Measurements from ENCODE around the gene ZC3H7A. TPM values are rescaled to one million over a fixed set of nuclear protein-coding genes. Genes with fewer than 3 reads are reported as not detected.

Gene ZC3H7A
- total RNA-seq, 1 experiment from 2014 or later = 22.7 TPM

Other genes with a start within 250 kb of the ZC3H7A start
- gene LITAF, start 210.3 kb downstream of the ZC3H7A start, total RNA-seq (2014; rRNA removed; shearing (Covaris generic)) = 22.9 and 33.4 TPM in 2 replicates
- 1.4 and 3.5 TPM in 2 replicates for gene SNN, start 128.8 kb downstream of the ZC3H7A start, total RNA-seq (2014; rRNA removed; shearing (Covaris generic))
- 15.8 and 22.5 TPM in 2 replicates for gene TXNDC11, start 54.4 kb downstream of the ZC3H7A start, total RNA-seq (2014; rRNA removed; shearing (Covaris generic))
- 270 and 395 TPM in 2 replicates for gene RSL1D1, start 54.3 kb upstream of the ZC3H7A start, total RNA-seq (2014; rRNA removed; shearing (Covaris generic))
- gene GSPT1, start 118.7 kb upstream of the ZC3H7A start, total RNA-seq (2014; rRNA removed; shearing (Covaris generic)) = 114 TPM in 2 replicates
- not detected in 2 replicates for gene NPIPB2, start 144.8 kb upstream of the ZC3H7A start, total RNA-seq (2014; rRNA removed; shearing (Covaris generic))
- gene TNFRSF17, start 168.0 kb upstream of the ZC3H7A start, total RNA-seq (2014; rRNA removed; shearing (Covaris generic)) = not detected in 2 replicates
- 3.0 and 7.2 TPM in 2 replicates for gene SNX29, start 179.5 kb upstream of the ZC3H7A start, total RNA-seq (2014; rRNA removed; shearing (Covaris generic))